ENCODE data around the gene MPDZ.

The MPDZ gene

GRCh38 chr9:13139641-13140171, 139.8 kb downstream of the MPDZ start:
- no peak for DNase-seq (ENCODE audit: low read depth in 3 of 3, low spot score in 1 of 3)

DNA sequence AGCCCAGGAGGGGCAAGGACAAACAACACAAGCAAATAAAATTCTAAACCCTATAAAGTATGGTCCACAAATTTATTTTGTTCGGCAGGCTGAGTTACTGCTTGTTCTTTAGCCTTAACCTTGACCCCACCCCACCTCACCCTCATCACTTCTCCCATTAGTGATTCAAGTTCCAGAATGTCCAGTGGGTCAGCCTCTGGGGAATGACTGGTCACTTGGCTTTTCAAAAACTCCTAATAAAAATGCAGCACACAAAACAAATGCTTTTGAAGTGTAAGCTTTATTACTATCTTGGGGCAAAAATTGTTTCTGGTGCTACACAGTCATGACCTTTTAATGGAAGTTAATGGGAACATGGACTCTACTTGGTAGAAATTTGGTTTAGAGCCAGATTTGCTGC, 142.1 kb downstream of the MPDZ start:
- DNase-seq (ENCODE audit: low read depth in 3 of 3, low spot score in 1 of 3), result no peak

- no peak for DNase-seq (ENCODE audit: low read depth in 3 of 3, low spot score in 1 of 3)
Observed at GRCh38 chr9:13131991-13132390, 147.5 kb downstream of the MPDZ start.

GRCh38 chr9:13131416-13131815, 148.1 kb downstream of the MPDZ start:
- DNase-seq (ENCODE audit: low read depth in 3 of 3, low spot score in 1 of 3), result no peak

DNA sequence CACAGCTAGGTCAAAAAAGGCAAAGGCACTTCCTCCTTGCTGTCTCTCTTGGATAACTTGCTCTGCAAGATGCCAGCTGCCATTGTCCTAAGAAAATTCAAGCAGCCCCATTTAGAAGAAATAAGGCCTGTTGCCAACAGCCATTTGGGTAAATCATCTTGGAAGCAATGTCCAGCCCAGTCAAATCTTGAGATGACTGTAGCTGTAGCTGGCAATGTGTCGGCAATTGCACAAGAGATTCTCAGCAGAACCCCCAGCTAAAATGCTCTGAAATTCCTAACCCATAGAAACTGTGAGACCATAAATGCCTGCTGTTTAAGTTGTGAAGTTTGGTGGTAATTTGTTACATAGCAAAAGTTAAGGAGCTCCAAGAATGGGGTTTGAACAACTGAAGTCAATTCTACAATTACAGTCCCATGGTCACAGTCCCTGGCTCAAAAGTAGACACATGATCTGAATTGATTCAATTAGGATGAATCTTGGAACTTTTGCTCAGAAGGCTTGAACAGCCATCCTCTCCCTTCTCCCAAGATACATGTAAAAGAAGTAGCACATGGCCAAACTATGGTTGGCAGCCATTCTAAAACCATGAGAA, 151.1 kb downstream of the MPDZ start:
- DNase-seq (ENCODE audit: low read depth in 3 of 3, low spot score in 1 of 3), result no peak

DNA sequence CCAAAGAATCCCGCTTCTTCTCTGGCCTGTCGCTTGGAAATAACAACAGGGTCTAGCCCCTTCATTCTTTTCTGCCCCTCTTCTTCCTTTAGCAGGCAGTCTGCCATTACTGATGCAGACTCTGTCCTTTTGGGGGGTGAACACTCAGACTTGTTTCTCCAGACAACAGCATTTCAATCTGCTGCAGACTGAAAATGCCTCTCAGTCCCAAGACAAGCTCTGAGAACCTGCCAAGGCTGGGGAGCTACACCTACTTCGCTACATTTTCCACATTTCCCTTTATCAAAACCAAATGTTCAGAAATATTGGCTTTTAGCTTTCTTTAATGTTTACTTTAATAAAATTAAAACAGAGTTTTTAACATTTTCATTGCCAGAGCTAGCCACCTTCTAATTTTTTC, 152.4 kb downstream of the MPDZ start:
- no peak for DNase-seq (ENCODE audit: low read depth in 3 of 3, low spot score in 1 of 3)

- no peak for DNase-seq (ENCODE audit: low read depth in 3 of 3, low spot score in 1 of 3)
Observed at GRCh38 chr9:13125261-13125660, 154.2 kb downstream of the MPDZ start.

DNA sequence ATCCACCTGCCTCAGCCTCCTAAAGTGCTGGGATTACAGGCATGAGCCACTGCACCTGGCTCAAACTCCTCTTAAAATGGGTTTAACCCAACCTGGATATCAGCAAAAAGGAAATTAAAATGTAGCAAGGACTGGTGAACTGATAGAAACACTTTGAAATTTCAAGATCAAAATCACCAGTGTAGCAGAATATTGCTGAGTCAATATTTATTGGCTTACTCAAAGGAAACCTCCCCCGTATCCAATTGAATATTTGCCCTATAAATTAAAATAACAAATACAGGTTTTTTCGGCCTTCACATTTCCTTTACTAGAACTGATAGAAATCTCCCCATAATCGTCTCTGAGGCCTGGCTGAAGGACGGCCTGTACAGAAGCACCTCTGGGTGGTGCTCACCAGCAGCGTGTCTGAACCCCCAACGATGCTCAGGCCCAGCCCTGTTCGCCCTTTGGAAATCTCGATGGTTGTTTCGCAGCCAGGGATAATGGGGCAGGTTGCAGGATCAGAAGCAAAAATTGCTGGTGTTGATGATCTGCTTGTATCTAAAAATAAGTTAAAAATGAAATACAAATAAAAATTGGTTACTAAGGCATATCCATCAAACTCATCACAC, 156.6 kb downstream of the MPDZ start:
- no peak for DNase-seq (ENCODE audit: low read depth in 3 of 3, low spot score in 1 of 3)

DNA sequence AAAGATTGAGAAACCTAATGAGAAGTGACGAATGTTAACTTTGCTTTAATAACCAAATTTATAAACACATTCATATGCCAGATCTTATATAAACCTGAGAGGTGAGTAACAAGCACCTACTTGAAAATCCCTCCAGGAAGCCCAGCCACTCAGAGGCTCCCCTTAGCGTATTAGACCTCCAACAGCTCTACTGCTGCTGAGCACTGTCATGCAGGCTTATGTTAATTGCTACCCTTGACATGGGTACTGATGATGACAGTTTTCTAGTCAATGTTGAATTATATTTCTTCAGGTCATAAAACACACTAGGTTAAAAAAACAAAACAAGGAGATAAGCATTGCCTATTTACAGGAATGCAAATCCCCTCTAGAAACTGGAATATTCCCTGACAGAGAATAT, 161.2 kb downstream of the MPDZ start:
- DNase-seq (ENCODE audit: low read depth in 3 of 3, low spot score in 1 of 3), result no peak

DNA sequence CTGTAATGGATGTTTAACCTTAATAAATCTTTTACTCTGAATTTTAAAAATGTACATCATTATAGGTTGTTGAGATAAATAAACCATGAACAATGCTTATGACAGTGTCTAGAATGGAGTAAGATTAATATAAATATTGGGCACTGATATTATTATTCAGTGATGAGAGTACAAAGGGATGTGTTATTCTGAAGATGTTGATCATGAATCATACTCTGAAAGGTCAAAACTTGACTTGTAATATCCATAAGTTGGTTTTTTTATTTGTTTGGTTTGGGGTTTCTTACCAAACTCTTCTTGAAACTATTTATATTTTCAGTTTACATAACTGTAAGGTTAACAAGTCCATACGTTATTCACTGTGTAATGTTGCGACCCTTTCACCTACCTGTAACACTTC, 163.2 kb downstream of the MPDZ start:
- no peak for DNase-seq (ENCODE audit: low read depth in 3 of 3, low spot score in 1 of 3)

GRCh38 chr9:13113751-13114150, 165.7 kb downstream of the MPDZ start:
- no peak for DNase-seq (ENCODE audit: low read depth in 3 of 3, low spot score in 1 of 3)

DNA sequence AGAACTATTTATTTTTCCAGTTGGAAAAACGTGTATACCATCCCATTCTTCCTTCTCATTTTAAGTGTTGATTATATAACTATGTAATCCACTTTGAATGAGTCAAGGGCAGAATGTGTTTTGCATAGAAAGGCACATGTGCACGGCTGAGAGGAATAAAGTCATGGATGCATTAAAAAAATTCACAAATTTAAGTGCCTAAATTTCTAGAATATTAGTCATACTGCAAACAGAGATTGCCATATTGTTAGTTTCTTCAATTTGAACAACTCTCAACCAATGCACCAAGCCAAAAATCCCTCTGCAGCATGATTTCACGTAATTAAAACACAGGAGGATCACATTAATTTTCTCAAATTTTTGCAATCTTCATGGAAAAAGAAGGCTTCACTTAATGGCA, 166.3 kb downstream of the MPDZ start:
- DNase-seq (ENCODE audit: low read depth in 3 of 3, low spot score in 1 of 3), result no peak

- DNase-seq (ENCODE audit: low read depth in 3 of 3, low spot score in 1 of 3), result no peak
Observed at GRCh38 chr9:13111778-13112177, 167.7 kb downstream of the MPDZ start.

GRCh38 chr9:13110766-13111417, 168.6 kb downstream of the MPDZ start:
- DNase-seq (ENCODE audit: low read depth in 3 of 3, low spot score in 1 of 3), result no peak

DNA sequence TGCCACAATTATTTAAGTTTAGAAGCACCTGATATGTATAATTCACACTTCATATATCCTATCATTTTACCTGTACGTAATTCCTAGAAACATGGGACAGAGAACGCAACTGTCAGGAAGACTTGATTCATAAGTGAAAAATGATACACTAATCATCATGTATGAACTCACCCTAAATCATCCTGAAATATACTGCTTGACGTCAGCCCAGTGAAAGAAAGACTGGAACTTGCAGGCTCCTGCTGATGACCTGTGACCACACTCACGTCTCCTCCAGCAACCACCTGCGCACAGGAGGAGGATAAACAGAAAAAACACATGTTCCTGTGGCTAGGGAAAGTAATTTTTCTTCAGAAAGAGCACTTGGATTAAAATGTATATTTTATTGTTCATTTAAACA, 169.7 kb downstream of the MPDZ start:
- DNase-seq (ENCODE audit: low read depth in 3 of 3, low spot score in 1 of 3), result no peak

GRCh38 chr9:13107008-13107407, 172.5 kb downstream of the MPDZ start:
- no peak for DNase-seq (ENCODE audit: low read depth in 3 of 3, low spot score in 1 of 3)

GRCh38 chr9:13100914-13101572, 178.4 kb downstream of the MPDZ start:
- no peak for DNase-seq (ENCODE audit: low read depth in 3 of 3, low spot score in 1 of 3)

DNA sequence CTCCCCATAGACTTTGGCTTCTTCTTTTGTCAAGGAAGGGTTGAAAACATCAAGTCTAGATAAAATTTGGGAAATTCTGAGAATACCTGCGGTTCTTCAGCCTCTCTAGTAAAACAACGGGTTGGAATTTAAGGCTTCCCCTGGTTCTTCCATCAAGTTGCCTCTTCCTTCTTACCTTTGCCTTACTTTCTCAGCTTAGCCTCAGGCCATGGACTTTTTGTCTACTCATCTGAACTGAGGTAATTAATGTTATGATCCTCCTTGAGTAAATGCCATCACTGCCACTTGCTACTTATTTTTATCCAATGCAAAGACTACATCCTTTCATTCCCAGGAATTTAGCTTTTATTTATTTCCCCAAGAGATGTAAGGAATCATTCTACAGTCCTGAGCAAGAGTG, 184.4 kb downstream of the MPDZ start:
- no peak for DNase-seq (ENCODE audit: low read depth in 3 of 3, low spot score in 1 of 3)

DNA sequence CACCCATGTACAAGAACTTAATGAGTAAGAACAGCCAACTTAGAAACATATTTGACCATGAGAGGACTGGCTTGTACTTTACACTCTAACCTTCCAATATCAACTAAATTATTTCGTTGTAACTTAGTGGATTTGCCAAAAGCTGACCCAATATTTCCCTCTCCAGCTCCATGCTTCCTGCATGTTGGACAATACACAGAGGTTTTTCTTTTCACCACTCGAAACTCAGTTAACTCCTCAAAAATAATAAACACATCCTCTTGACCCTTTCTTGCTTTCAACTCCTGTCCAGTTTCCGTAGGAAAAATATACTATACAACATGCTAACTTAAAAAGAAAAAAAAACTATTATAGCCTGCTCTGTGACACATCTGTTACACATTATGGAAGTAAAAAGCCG, 188.9 kb downstream of the MPDZ start:
- no peak for DNase-seq (ENCODE audit: low read depth in 3 of 3, low spot score in 1 of 3)

DNA sequence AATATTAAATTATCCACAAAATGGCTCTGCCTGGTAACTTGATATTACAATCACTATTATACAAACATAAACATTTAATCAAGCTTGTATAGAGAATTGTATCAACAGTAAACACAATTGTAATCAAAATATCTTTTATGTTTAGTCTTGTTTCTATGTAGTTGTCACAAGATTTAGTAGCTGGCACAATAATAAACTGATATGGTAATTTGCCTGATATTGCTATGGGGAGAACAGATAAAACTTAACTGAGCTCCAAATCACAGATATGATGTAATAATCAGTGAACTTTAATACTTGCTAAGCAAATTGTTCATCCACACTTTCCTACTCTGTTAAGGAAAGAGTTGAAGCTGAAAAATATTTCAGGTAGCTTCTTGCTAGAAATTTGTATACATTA, 189.8 kb downstream of the MPDZ start:
- no peak for DNase-seq (ENCODE audit: low read depth in 3 of 3, low spot score in 1 of 3)

GRCh38 chr9:13088720-13089427, 190.6 kb downstream of the MPDZ start:
- DNase-seq (ENCODE audit: low read depth in 3 of 3, low spot score in 1 of 3), result no peak

Data from stimulated activated CD4-positive, alpha-beta T cell treated with anti-CD3 and anti-CD28 coated beads, TNF-alpha, amount 100 ng/mL, for 1 hour (primary cell).